HEK293 (cell line): Measurements from ENCODE around the gene TECTA.

Source experiments
- CTCF ChIA-PET: fragments of 350-600 bp; formaldehyde crosslinking; extraction: SDS; loops from one replicate; lab custom pipeline; 2021; ENCODE audit warnings: antibody characterized with exemption; lab: Yijun Ruan, JAX
- POLR2A ChIA-PET: fragments of 300-600 bp; formaldehyde crosslinking; extraction: SDS; loops from one replicate; lab custom pipeline; 2020; ENCODE audit warnings: antibody characterized with exemption, inconsistent platforms; lab: Yijun Ruan, JAX
- H3K27ac ChIP-seq: fragments of 200-500 bp; sonication (Bioruptor generic); 2 replicates; pipeline ENCODE4 v1.5.1; 2014; ENCODE audit warnings: low read depth, low read length, control low read depth, inconsistent platforms; ENCODE audit errors: extremely low read depth
- H3K36me3 ChIP-seq, 2 experiments: fragments of 200-500 bp in 1 of 2; sonication (Bioruptor generic) in 1 of 2; 1 replicate in 1 of 2; 2 replicates in 1 of 2; pipeline ENCODE4 v1.5.1; 2014 to 2017; ENCODE audit warnings: inconsistent platforms in 2 of 2, low read length in 2 of 2; ENCODE audit not compliant: control insufficient read depth in 2 of 2, insufficient read depth in 1 of 2
- H3K4me1 ChIP-seq: fragments of 200-500 bp; sonication (Bioruptor generic); 2 replicates; pipeline ENCODE4 v1.5.1; 2014; ENCODE audit warnings: mild to moderate bottlenecking, low read length, inconsistent platforms; ENCODE audit not compliant: control insufficient read depth, insufficient read depth
- H3K4me3 ChIP-seq: 2 replicates; pipeline ENCODE4 v1.5.1; 2011; ENCODE audit warnings: low read depth, mild to moderate bottlenecking, control low read depth, low read length, moderate library complexity
- H3K9me3 ChIP-seq: fragments of 200-500 bp; sonication (Bioruptor generic); 2 replicates; pipeline ENCODE4 v1.5.1; 2014; ENCODE audit warnings: low read depth, low read length, inconsistent platforms; ENCODE audit not compliant: control insufficient read depth, insufficient read depth
- FEZF1 ChIP-seq: fragments of 450-650 bp; formaldehyde crosslinking; IDR thresholded peaks from 2 replicates; pipeline ENCODE4 v1.5.1; 2016; ENCODE audit warnings: missing biosample characterization, missing genetic modification characterization
- GFI1B ChIP-seq: fragments of 450-650 bp; formaldehyde crosslinking; IDR thresholded peaks from 2 replicates; pipeline ENCODE4 v1.5.1; 2016; ENCODE audit warnings: missing biosample characterization, missing genetic modification characterization
- KLF1 ChIP-seq: fragments of 450-650 bp; formaldehyde crosslinking; IDR thresholded peaks from 2 replicates; pipeline ENCODE4 v1.5.1; 2016; ENCODE audit warnings: missing biosample characterization, missing genetic modification characterization
- KLF16 ChIP-seq: fragments of 450-650 bp; formaldehyde crosslinking; IDR thresholded peaks from 2 replicates; pipeline ENCODE4 v1.5.1; 2017; ENCODE audit warnings: missing biosample characterization, missing genetic modification characterization
- SALL2 ChIP-seq: fragments of 450-650 bp; formaldehyde crosslinking; IDR thresholded peaks from 2 replicates; pipeline ENCODE4 v1.5.0; 2017; ENCODE audit warnings: missing biosample characterization, mild to moderate bottlenecking, missing genetic modification characterization, borderline replicate concordance
- SP7 ChIP-seq: fragments of 450-650 bp; formaldehyde crosslinking; IDR thresholded peaks from 2 replicates; pipeline ENCODE4 v1.5.1; 2016; ENCODE audit warnings: missing biosample characterization, missing genetic modification characterization
- ZEB2 ChIP-seq: fragments of 450-650 bp; formaldehyde crosslinking; IDR thresholded peaks from 2 replicates; pipeline ENCODE4 v1.5.1; 2016; ENCODE audit warnings: missing biosample characterization, missing genetic modification characterization
- ZFP69B ChIP-seq: fragments of 450-650 bp; formaldehyde crosslinking; IDR thresholded peaks from 2 replicates; pipeline ENCODE4 v1.5.1; 2016; ENCODE audit warnings: missing biosample characterization, missing genetic modification characterization
- ZIC2 ChIP-seq: fragments of 450-650 bp; formaldehyde crosslinking; IDR thresholded peaks from 2 replicates; pipeline ENCODE4 v1.5.1; 2016; ENCODE audit warnings: missing biosample characterization, missing genetic modification characterization
- ZNF146 ChIP-seq: fragments of 450-650 bp; formaldehyde crosslinking; IDR thresholded peaks from 2 replicates; pipeline ENCODE4 v1.5.1; 2016; ENCODE audit warnings: missing biosample characterization, missing genetic modification characterization
- ZNF211 ChIP-seq: fragments of 450-650 bp; formaldehyde crosslinking; IDR thresholded peaks from 2 replicates; pipeline ENCODE4 v1.5.1; 2016; ENCODE audit warnings: low read depth, missing biosample characterization, missing genetic modification characterization
- ZNF274 ChIP-seq, 2 experiments: fragments of 200-500 bp in 1 of 2; fragments of 450-650 bp in 1 of 2; sonication (Bioruptor generic) in 1 of 2; formaldehyde crosslinking in 1 of 2; IDR thresholded peaks; 2 replicates each; pipeline versions ENCODE4 v1.5.1 to v1.6.1; 2014 to 2016; ENCODE audit warnings: borderline replicate concordance in 1 of 2, inconsistent platforms in 1 of 2, low read length in 1 of 2, missing biosample characterization in 1 of 2, missing genetic modification characterization in 1 of 2
- ZNF302 ChIP-seq: fragments of 450-650 bp; formaldehyde crosslinking; IDR thresholded peaks from 2 replicates; pipeline ENCODE4 v1.5.1; 2016; ENCODE audit warnings: missing biosample characterization, missing genetic modification characterization, low read depth
- ZNF324 ChIP-seq: fragments of 450-650 bp; formaldehyde crosslinking; IDR thresholded peaks from 2 replicates; pipeline ENCODE4 v1.5.1; 2016; ENCODE audit warnings: missing biosample characterization, missing genetic modification characterization
- ZNF416 ChIP-seq: fragments of 450-650 bp; formaldehyde crosslinking; IDR thresholded peaks from 2 replicates; pipeline ENCODE4 v1.5.1; 2016; ENCODE audit warnings: missing biosample characterization, missing genetic modification characterization
- ZNF555 ChIP-seq: fragments of 450-650 bp; formaldehyde crosslinking; conservative IDR thresholded peaks from 2 replicates; pipeline ENCODE4 v1.5.1; 2017; ENCODE audit warnings: missing biosample characterization, mild to moderate bottlenecking, missing genetic modification characterization, inconsistent platforms
- ZNF621 ChIP-seq: fragments of 450-650 bp; formaldehyde crosslinking; IDR thresholded peaks from 2 replicates; pipeline ENCODE4 v1.5.1; 2017; ENCODE audit warnings: missing biosample characterization, missing genetic modification characterization
- ZNF626 ChIP-seq: fragments of 450-650 bp; sonication (Bioruptor Pico); formaldehyde crosslinking; IDR thresholded peaks from 2 replicates; pipeline ENCODE4 v1.5.1; 2018; ENCODE audit warnings: missing biosample characterization, missing genetic modification characterization, inconsistent platforms
- ZNF785 ChIP-seq: fragments of 450-650 bp; formaldehyde crosslinking; IDR thresholded peaks from 2 replicates; pipeline ENCODE4 v1.5.1; 2016; ENCODE audit warnings: missing biosample characterization, missing genetic modification characterization
- TF ChIP-seq, protein P1 (sequence below): fragments of 450-650 bp; formaldehyde crosslinking; IDR thresholded peaks from 2 replicates; pipeline ENCODE4 v1.5.0; 2017; ENCODE audit warnings: missing biosample characterization, missing genetic modification characterization, borderline replicate concordance
- TF ChIP-seq, protein P2 (sequence below): fragments of 450-650 bp; formaldehyde crosslinking; IDR thresholded peaks from 2 replicates; pipeline ENCODE4 v1.5.1; 2016; ENCODE audit warnings: missing biosample characterization, missing genetic modification characterization, low read depth
- TF ChIP-seq, protein P3 (sequence below): fragments of 450-650 bp; formaldehyde crosslinking; IDR thresholded peaks from 2 replicates; pipeline ENCODE4; 2016; ENCODE audit warnings: missing biosample characterization, missing genetic modification characterization
- TF ChIP-seq, protein P4 (sequence below): fragments of 450-650 bp; formaldehyde crosslinking; IDR thresholded peaks from 2 replicates; pipeline ENCODE4 v1.5.1; 2016; ENCODE audit warnings: missing biosample characterization, missing genetic modification characterization
- TF ChIP-seq, protein P5 (sequence below): fragments of 450-650 bp; formaldehyde crosslinking; IDR thresholded peaks from 2 replicates; pipeline ENCODE4 v1.5.1; 2017; ENCODE audit warnings: missing biosample characterization, missing genetic modification characterization
- TF ChIP-seq, protein P6 (sequence below): fragments of 450-650 bp; formaldehyde crosslinking; IDR thresholded peaks from 2 replicates; pipeline ENCODE4 v1.5.1; 2016; ENCODE audit warnings: missing biosample characterization, missing genetic modification characterization

Gene TECTA

DNA sequence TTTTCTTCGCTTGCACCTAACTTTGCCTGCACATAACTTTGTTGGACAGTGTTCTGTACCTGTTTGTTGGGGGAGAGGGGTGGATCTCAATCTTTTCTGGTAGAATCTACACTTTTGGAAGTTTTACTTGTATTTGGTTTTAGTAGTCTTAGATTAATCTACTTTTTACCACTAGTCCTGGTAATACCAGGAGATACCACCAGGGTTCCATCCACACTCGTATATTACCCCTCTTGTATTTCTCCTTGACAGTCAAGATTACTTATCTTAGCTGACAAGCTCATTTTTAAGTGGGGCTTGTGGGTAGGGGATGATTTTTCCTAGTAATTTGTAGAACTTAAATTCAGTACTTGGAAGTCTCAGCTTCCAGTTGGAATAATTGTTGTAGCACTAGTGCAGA, 37.3 kb upstream of the TECTA start (continued):
- TF ChIP-seq ZNF621 (no peak), ZNF416 (tag by site-specific recombination) (no peak), ZEB2 (tag by site-specific recombination) (no peak), ZNF324 (tag by site-specific recombination) (no peak), GFI1B (no peak), KLF16 (tag by site-specific recombination) (no peak)
- TF ChIP-seq, all 188 proteins: peak for 0

DNA sequence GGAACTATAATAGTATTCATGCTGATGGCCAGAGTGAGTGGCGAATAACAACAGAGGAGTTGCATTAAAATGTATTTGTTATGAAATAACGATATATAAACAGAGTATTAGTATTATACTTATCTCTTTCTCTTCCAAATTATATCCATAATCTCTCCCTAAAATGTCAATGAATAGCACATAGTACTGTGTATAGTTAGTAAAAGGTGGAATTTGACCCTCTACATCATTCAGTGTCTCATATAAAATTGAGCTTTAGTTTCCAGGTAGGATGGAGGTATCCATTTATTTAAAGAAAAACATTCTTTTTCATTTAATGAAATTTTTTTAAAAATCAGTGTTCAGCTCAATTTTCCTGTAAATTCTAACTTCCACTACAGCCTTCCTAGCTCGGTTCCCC, 34.4 kb upstream of the TECTA start:
- TF ChIP-seq, protein P1, sequence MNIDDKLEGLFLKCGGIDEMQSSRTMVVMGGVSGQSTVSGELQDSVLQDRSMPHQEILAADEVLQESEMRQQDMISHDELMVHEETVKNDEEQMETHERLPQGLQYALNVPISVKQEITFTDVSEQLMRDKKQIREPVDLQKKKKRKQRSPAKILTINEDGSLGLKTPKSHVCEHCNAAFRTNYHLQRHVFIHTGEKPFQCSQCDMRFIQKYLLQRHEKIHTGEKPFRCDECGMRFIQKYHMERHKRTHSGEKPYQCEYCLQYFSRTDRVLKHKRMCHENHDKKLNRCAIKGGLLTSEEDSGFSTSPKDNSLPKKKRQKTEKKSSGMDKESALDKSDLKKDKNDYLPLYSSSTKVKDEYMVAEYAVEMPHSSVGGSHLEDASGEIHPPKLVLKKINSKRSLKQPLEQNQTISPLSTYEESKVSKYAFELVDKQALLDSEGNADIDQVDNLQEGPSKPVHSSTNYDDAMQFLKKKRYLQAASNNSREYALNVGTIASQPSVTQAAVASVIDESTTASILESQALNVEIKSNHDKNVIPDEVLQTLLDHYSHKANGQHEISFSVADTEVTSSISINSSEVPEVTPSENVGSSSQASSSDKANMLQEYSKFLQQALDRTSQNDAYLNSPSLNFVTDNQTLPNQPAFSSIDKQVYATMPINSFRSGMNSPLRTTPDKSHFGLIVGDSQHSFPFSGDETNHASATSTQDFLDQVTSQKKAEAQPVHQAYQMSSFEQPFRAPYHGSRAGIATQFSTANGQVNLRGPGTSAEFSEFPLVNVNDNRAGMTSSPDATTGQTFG (tag by site-specific recombination) = no peak
- TF ChIP-seq, protein P2, sequence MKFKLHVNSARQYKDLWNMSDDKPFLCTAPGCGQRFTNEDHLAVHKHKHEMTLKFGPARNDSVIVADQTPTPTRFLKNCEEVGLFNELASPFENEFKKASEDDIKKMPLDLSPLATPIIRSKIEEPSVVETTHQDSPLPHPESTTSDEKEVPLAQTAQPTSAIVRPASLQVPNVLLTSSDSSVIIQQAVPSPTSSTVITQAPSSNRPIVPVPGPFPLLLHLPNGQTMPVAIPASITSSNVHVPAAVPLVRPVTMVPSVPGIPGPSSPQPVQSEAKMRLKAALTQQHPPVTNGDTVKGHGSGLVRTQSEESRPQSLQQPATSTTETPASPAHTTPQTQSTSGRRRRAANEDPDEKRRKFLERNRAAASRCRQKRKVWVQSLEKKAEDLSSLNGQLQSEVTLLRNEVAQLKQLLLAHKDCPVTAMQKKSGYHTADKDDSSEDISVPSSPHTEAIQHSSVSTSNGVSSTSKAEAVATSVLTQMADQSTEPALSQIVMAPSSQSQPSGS = no peak
- TF ChIP-seq ZNF146 (tag by site-specific recombination) = no peak
- TF ChIP-seq, protein P3, sequence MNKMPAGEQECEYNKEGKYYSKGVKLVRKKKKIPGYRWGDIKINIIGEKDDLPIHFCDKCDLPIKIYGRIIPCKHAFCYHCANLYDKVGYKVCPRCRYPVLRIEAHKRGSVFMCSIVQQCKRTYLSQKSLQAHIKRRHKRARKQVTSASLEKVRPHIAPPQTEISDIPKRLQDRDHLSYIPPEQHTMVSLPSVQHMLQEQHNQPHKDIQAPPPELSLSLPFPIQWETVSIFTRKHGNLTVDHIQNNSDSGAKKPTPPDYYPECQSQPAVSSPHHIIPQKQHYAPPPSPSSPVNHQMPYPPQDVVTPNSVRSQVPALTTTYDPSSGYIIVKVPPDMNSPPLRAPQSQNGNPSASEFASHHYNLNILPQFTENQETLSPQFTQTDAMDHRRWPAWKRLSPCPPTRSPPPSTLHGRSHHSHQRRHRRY = no peak
- TF ChIP-seq FEZF1 (tag by site-specific recombination) = no peak
- TF ChIP-seq ZFP69B (tag by site-specific recombination) = no peak
- TF ChIP-seq ZNF626 = no peak
- TF ChIP-seq ZNF274 (IDR thresholded peaks at IDR 0.05; ENCODE audit: low read length) = no peak
- TF ChIP-seq ZNF274 (tag by site-specific recombination; IDR thresholded peaks at IDR 0.05; ENCODE audit: borderline replicate concordance) = no peak
- no peak for TF ChIP-seq ZNF785
- no peak for TF ChIP-seq ZNF555 (tag by site-specific recombination)
- no peak for TF ChIP-seq ZNF302 (tag by site-specific recombination)
- TF ChIP-seq SP7 (tag by site-specific recombination) = no peak
- no peak for TF ChIP-seq ZNF211
- TF ChIP-seq, protein P4, sequence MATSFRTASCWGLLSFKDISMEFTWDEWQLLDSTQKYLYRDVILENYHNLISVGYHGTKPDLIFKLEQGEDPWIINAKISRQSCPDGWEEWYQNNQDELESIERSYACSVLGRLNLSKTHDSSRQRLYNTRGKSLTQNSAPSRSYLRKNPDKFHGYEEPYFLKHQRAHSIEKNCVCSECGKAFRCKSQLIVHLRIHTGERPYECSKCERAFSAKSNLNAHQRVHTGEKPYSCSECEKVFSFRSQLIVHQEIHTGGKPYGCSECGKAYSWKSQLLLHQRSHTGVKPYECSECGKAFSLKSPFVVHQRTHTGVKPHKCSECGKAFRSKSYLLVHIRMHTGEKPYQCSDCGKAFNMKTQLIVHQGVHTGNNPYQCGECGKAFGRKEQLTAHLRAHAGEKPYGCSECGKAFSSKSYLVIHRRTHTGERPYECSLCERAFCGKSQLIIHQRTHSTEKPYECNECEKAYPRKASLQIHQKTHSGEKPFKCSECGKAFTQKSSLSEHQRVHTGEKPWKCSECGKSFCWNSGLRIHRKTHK = no peak
- TF ChIP-seq, protein P5, sequence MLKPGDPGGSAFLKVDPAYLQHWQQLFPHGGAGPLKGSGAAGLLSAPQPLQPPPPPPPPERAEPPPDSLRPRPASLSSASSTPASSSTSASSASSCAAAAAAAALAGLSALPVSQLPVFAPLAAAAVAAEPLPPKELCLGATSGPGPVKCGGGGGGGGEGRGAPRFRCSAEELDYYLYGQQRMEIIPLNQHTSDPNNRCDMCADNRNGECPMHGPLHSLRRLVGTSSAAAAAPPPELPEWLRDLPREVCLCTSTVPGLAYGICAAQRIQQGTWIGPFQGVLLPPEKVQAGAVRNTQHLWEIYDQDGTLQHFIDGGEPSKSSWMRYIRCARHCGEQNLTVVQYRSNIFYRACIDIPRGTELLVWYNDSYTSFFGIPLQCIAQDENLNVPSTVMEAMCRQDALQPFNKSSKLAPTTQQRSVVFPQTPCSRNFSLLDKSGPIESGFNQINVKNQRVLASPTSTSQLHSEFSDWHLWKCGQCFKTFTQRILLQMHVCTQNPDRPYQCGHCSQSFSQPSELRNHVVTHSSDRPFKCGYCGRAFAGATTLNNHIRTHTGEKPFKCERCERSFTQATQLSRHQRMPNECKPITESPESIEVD (tag by site-specific recombination) = no peak
- no peak for TF ChIP-seq ZIC2 (tag by site-specific recombination)
- no peak for TF ChIP-seq SALL2
- TF ChIP-seq, protein P6, sequence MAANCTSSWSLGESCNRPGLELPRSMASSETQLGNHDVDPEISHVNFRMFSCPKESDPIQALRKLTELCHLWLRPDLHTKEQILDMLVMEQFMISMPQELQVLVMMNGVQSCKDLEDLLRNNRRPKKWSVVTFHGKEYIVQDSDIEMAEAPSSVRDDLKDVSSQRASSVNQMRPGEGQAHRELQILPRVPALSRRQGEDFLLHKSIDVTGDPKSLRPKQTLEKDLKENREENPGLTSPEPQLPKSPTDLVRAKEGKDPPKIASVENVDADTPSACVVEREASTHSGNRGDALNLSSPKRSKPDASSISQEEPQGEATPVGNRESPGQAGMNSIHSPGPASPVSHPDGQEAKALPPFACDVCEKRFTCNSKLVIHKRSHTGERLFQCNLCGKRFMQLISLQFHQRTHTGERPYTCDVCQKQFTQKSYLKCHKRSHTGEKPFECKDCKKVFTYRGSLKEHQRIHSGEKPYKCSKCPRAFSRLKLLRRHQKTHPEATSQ (tag by site-specific recombination) = no peak
- no peak for TF ChIP-seq KLF1
- peaks cover 10% of the 10 kb centered on the region; the same call in 1 of the 2 replicates for H3K4me1 ChIP-seq
- ChIA-PET POLR2A (no interaction called here), CTCF (interaction anchor here (0.6 to 1.5 kb wide), 3 partner anchors 14 to 128 kb away, joined by 3 to 4 read pairs (median 3); no protein-coding TSS in a partner anchor)
- H3K4me3 ChIP-seq = no peak overlapping the region
- no peaks in the 10 kb centered on the region for H3K9me3 ChIP-seq
- peaks cover 0 to 39% of the 10 kb centered on the region in 2 experiments; a peak in 2 of 3 replicates for H3K36me3 ChIP-seq
- H3K27ac ChIP-seq = no peak overlapping the region
